Nephron (organoid): ENCODE results near the gene LRRC4C.

Experiments
- H3K27ac Mint-ChIP-seq, 3 experiments: 2 replicates each; pipeline ENCODE4 v1.8.0; 2020; ENCODE audit warnings: mixed read lengths in 3 of 3, mild to moderate bottlenecking in 2 of 3, moderate library complexity in 1 of 3
- H3K27me3 Mint-ChIP-seq: 2 replicates; pipeline ENCODE4 v1.8.0; 2021; ENCODE audit warnings: low read depth, mild to moderate bottlenecking, moderate library complexity, mixed read lengths
- H3K36me3 Mint-ChIP-seq: 2 replicates; pipeline ENCODE4 v1.8.0; 2020; ENCODE audit warnings: low read depth, mixed read lengths
- H3K4me1 Mint-ChIP-seq: 2 replicates; pipeline ENCODE4 v1.8.0; 2020; ENCODE audit warnings: mixed read lengths
- H3K4me3 Mint-ChIP-seq, 3 experiments: 2 replicates each; pipeline ENCODE4 v1.8.0; 2020; ENCODE audit warnings: mild to moderate bottlenecking in 3 of 3, mixed read lengths in 3 of 3, moderate library complexity in 2 of 3
- H3K9me3 Mint-ChIP-seq: 2 replicates; pipeline ENCODE4 v1.8.0; 2020; ENCODE audit warnings: mixed read lengths
- TF ChIP-seq, protein P1 (sequence below), 3 experiments: fragments of 200-600 bp; sonication (generic); IDR thresholded peaks; one replicate each; pipeline ENCODE4 v1.5.0; 2021; ENCODE audit warnings: antibody characterized with exemption in 3 of 3; ENCODE audit not compliant: unreplicated experiment in 3 of 3

LRRC4C gene

DNA sequence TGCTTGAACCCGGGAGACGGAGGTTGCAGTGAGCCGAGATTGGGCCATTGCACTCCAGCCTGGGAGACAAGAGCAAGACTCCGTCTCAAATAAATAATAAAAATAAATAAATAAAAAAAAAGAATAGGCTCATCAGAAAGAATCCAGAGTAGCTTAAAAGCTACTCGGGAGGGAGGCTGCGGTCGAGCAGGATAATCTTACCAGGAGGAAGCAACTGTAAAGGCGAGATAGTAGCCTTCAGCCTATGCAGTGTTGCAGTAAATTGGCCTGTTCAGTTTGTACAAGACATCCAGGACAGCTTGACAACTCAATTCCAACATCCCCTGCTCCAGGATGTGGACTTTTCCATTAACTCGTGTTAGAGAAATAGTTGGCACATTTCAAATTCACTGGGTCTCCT is 1164.7 kb downstream of the LRRC4C start:
- TF ChIP-seq, protein P1, sequence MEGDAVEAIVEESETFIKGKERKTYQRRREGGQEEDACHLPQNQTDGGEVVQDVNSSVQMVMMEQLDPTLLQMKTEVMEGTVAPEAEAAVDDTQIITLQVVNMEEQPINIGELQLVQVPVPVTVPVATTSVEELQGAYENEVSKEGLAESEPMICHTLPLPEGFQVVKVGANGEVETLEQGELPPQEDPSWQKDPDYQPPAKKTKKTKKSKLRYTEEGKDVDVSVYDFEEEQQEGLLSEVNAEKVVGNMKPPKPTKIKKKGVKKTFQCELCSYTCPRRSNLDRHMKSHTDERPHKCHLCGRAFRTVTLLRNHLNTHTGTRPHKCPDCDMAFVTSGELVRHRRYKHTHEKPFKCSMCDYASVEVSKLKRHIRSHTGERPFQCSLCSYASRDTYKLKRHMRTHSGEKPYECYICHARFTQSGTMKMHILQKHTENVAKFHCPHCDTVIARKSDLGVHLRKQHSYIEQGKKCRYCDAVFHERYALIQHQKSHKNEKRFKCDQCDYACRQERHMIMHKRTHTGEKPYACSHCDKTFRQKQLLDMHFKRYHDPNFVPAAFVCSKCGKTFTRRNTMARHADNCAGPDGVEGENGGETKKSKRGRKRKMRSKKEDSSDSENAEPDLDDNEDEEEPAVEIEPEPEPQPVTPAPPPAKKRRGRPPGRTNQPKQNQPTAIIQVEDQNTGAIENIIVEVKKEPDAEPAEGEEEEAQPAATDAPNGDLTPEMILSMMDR (IDR thresholded peaks at IDR 0.05; ENCODE audit: unreplicated experiment in 3 of 3) = no peak

DNA sequence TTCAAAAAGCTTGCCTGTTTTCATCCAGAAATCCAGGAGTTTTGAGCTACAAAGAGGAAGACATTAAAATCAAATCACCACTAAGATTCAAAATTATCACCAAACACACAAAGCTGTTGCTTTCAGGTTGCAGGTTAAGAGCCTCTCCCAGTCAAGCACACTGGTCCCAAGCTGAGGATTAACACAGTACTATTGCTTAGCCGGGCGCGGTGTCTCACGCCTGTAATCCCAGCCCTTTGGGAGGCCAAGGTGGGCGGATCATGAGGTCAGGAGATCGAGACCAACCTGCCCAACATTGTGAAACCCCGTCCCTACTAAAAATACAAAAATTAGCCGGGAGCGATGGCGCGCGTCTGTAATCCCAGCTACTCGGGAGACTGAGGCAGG is 1165.1 kb downstream of the LRRC4C start:
- peak overlapping the region; percentile 81 to 91 (median 88) for H3K27ac Mint-ChIP-seq
- peaks cover 16% of the 10 kb centered on the region for H3K4me1 Mint-ChIP-seq
- peak overlapping the region; percentile 87 to 88 (median 88) for H3K4me3 Mint-ChIP-seq
- TF ChIP-seq, protein P1 (IDR thresholded peaks at IDR 0.05; ENCODE audit: unreplicated experiment in 3 of 3) = no peak
- H3K9me3 Mint-ChIP-seq = no peaks in the 10 kb centered on the region
- no peaks in the 10 kb centered on the region for H3K36me3 Mint-ChIP-seq
- peaks cover 4% of the 10 kb centered on the region for H3K27me3 Mint-ChIP-seq

More for the DNA sequence above, 1164.7 kb downstream of the LRRC4C start:
- no peaks in the 10 kb centered on the region for H3K36me3 Mint-ChIP-seq
- H3K27ac Mint-ChIP-seq = no peak overlapping the region
- no peak overlapping the region for H3K4me3 Mint-ChIP-seq
- peaks cover 4% of the 10 kb centered on the region for H3K27me3 Mint-ChIP-seq
- no peaks in the 10 kb centered on the region for H3K9me3 Mint-ChIP-seq
- peaks cover 16% of the 10 kb centered on the region for H3K4me1 Mint-ChIP-seq

DNA sequence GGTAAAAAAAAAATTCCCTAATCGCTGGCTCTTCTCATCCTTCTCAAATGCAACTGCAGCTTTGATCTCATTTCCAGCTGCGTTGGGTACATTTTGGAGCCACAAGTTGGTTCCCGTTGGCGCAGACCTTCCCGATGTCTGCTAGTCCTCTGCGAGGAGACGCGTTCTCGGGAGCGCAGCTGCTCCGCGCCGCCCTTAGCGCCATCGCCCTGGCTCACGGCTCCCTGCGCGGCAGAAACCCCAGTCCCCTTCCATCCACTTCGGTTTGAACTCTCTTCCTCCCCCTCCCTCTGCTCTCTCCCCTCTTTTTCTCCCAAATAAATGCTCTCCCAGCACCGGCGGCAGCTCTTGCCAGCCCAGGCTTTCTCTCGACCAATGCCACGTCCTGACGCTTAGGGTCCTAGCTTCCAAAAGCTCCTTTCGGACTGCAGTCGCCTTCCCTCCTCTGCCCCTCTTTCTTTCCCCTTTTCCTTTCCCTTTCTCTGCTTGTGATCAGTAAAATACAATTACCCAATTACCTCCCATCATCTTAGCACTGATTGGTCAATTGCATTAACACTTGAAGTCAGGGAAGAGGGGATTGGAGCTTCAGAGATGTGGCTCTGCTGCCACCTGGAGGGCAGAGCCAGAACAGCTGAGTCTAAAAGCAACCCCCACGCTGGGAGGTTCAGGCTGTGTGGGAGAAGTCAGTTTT is 1165.7 kb downstream of the LRRC4C start:
- TF ChIP-seq, protein P1 (IDR thresholded peaks at IDR 0.05; ENCODE audit: unreplicated experiment in 3 of 3) = peak; percentile 91 to 98 (median 95)
- H3K27me3 Mint-ChIP-seq = peaks cover 4% of the 10 kb centered on the region
- H3K36me3 Mint-ChIP-seq = no peaks in the 10 kb centered on the region
- peaks cover 21% of the 10 kb centered on the region for H3K4me1 Mint-ChIP-seq
- peak overlapping the region; percentile 87 to 88 (median 88) for H3K4me3 Mint-ChIP-seq
- H3K9me3 Mint-ChIP-seq = no peaks in the 10 kb centered on the region
- peak overlapping the region; percentile 81 to 91 (median 88) for H3K27ac Mint-ChIP-seq

DNA sequence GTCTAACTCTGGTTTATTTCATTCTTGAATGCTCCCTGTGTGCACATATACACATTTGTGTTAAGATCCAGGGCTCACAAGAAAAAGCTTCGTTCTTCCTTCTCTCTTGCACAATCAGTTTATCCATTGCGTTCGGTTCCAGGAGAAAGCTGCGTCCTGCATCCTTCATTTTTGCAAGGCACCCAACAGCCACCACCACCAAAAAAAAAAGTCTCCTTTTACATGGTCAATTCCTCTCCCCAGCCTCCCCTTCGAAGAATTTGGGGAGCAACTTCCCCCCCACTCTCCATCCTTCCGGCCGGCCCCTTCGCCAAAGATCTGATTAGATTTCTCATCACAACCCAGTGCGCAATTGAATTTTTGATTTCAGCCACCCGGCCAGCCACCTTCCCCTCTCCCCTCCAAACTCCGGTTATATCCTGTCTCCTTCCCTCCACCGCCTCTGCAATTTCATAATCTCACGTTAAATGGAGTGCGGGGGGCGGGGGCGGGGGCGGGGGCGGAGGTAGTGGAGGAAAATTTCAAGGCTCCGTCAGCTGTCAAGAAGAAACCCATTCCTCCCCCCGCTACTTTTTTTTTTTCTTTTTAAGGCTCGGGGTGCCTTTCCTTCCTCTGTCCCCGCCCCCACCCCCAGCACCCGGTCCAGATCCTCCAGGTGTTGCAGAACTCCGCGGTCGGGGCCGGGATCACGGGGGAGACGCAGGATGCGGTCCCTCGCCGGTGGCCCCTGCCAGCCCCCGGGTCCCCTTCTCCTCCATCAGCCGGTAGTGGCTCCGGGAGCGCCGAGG is 1166.5 kb downstream of the LRRC4C start:
- peak overlapping the region; percentile 91 to 99 (median 94) for H3K27ac Mint-ChIP-seq
- peak overlapping the region; percentile 87 to 88 (median 88) for H3K4me3 Mint-ChIP-seq
- H3K4me1 Mint-ChIP-seq = peaks cover 27% of the 10 kb centered on the region
- no peaks in the 10 kb centered on the region for H3K36me3 Mint-ChIP-seq
- TF ChIP-seq, protein P1 (IDR thresholded peaks at IDR 0.05; ENCODE audit: unreplicated experiment in 3 of 3) = no peak
- H3K9me3 Mint-ChIP-seq = no peaks in the 10 kb centered on the region
- H3K27me3 Mint-ChIP-seq = peaks cover 4% of the 10 kb centered on the region

DNA sequence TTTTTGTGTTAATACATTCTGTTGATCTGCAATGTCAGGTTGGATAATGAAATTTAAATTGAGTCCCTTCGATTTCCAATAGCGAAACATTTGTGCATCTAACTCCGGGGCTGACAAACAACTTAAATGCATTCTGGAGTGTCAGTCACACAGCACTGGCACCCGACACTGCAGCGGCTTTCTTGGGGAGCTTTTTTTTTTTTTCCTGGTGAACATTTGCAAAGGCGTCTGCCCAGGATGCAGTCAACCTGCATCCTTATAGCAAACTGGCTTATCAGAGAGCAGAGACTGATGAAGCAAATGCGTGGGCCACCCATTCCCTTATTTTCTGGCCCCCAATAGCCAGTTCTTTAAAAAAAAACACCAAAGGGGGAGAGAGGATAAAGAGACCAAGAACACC is 1167.7 kb downstream of the LRRC4C start:
- Mint-ChIP-seq H3K4me3 (peak overlapping the region; percentile 87 to 88 (median 88)), H3K4me1 (peaks cover 34% of the 10 kb centered on the region), H3K27ac (peak overlapping the region; percentile 91 to 99 (median 94)), H3K9me3 (no peaks in the 10 kb centered on the region), H3K36me3 (no peaks in the 10 kb centered on the region), H3K27me3 (peaks cover 4% of the 10 kb centered on the region)
- TF ChIP-seq, protein P1 (IDR thresholded peaks at IDR 0.05; ENCODE audit: unreplicated experiment in 3 of 3) = no peak
